SU-DHL-6 (cell line): Measurements from ENCODE around the gene NYNRIN.

ENCODE experiments used
- H2AFZ ChIP-seq: fragments of 200-600 bp; sonication (generic); 2 replicates; pipeline ENCODE4 v1.6.1; 2014; ENCODE audit warnings: low read depth, mild to moderate bottlenecking, moderate library complexity, mixed read lengths, antibody characterized with exemption, low read length; ENCODE audit not compliant: severe bottlenecking
- H3F3A ChIP-seq: fragments of 200-600 bp; shearing (Covaris generic); 2 replicates; pipeline ENCODE4 v1.6.0; 2016; ENCODE audit warnings: antibody characterized with exemption, mild to moderate bottlenecking; ENCODE audit not compliant: insufficient read depth
- H3K27ac ChIP-seq: fragments of 200-600 bp; sonication (generic); 2 replicates; pipeline ENCODE4 v1.5.1; 2016; ENCODE audit warnings: low read depth, mild to moderate bottlenecking, low read length, moderate library complexity, mixed read lengths
- H3K27me3 ChIP-seq: fragments of 200-600 bp; sonication (generic), shearing (Covaris generic); 2 replicates; pipeline ENCODE4 v1.6.0; 2014; ENCODE audit warnings: mild to moderate bottlenecking, low read length
- H3K36me3 ChIP-seq: fragments of 200-600 bp; sonication (generic); 2 replicates; pipeline ENCODE4 v1.6.1; 2014; ENCODE audit warnings: mild to moderate bottlenecking, low read length, mixed read lengths
- H3K4me2 ChIP-seq: fragments of 300-600, 200-600 bp; shearing (Covaris generic), sonication (generic); 2 replicates; pipeline ENCODE4 v1.6.0; 2014; ENCODE audit warnings: low read length, low read depth, mild to moderate bottlenecking; ENCODE audit not compliant: poor library complexity, severe bottlenecking
- H3K4me3 ChIP-seq: fragments of 200-600 bp; sonication (generic); 2 replicates; pipeline ENCODE4 v1.5.1; 2014; ENCODE audit warnings: antibody characterized with exemption, low read length, mild to moderate bottlenecking, mixed read lengths; ENCODE audit not compliant: insufficient read depth, poor library complexity, severe bottlenecking
- H3K79me2 ChIP-seq: fragments of 200-600 bp; sonication (generic); 2 replicates; pipeline ENCODE4 v1.6.1; 2014; ENCODE audit warnings: mild to moderate bottlenecking, low read length, moderate library complexity; ENCODE audit not compliant: insufficient read depth
- H3K9ac ChIP-seq: fragments of 200-600 bp; sonication (generic); 2 replicates; pipeline ENCODE4 v1.7.0; 2014; ENCODE audit warnings: mild to moderate bottlenecking, low read length
- H3K9me2 ChIP-seq: fragments of 200-600 bp; sonication (generic); replicated peaks from 2 replicates; pipeline ENCODE4 v1.6.1; 2014; ENCODE audit warnings: low read length; ENCODE audit not compliant: insufficient read depth
- H3K9me3 ChIP-seq: fragments of 200-600 bp; sonication (generic); 2 replicates; pipeline ENCODE4 v1.6.1; 2014; ENCODE audit warnings: low read length, mixed read lengths; ENCODE audit not compliant: insufficient read depth
- H4K20me1 ChIP-seq: fragments of 200-600 bp; sonication (generic); 2 replicates; pipeline ENCODE4 v1.6.1; 2014; ENCODE audit warnings: low read depth, mild to moderate bottlenecking, antibody characterized with exemption, low read length, moderate library complexity, mixed read lengths
- EZH2phosphoT487 ChIP-seq: fragments of 200-600 bp; sonication (generic), shearing (Covaris generic); conservative IDR thresholded peaks from 2 replicates; pipeline ENCODE4 v1.6.1; 2018; ENCODE audit warnings: mild to moderate bottlenecking, antibody characterized with exemption, low read length, moderate library complexity, mixed read lengths
- TF ChIP-seq, protein P1 (sequence below): fragments of 200-600 bp; sonication (generic); IDR thresholded peaks from one replicate; pipeline ENCODE4 v1.5.1; 2017; ENCODE audit warnings: antibody characterized with exemption, mild to moderate bottlenecking, low read length, moderate library complexity; ENCODE audit not compliant: insufficient read depth, poor library complexity, severe bottlenecking

The NYNRIN gene

DNA sequence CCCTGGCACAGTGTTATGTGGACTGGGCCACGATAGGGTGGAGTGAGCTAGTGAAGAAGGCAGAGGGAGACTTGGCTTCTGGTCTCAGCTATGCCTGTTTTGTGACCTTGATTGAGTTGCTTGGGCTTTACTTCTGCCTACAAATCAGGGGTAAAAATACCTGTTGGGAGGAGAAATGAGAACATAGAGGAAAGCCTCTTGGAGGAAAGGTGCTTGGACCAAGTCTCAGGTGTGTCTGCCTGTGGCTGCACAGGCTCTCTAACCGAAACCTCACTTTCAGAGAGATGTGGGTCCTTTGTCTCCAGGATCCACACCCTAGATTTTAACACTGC lies 38.9 kb downstream of the NYNRIN start:
- H3K4me2 ChIP-seq: no peak overlapping the region
- no peak overlapping the region for H2AFZ ChIP-seq
- no peaks in the 10 kb centered on the region for H3K9me2 ChIP-seq
- H3K27me3 ChIP-seq: no peaks in the 10 kb centered on the region
- H3K36me3 ChIP-seq: no peaks in the 10 kb centered on the region
- 0 out of 2 replicates have a peak, but pooled peaks cover 6% of the 10 kb centered on the region for H3F3A ChIP-seq
- no peaks in the 10 kb centered on the region for H3K9me3 ChIP-seq
- no peaks in the 10 kb centered on the region for H4K20me1 ChIP-seq
- H3K79me2 ChIP-seq: peaks cover 7% of the 10 kb centered on the region
- no peak for TF ChIP-seq EZH2phosphoT487
- TF ChIP-seq, protein P1, sequence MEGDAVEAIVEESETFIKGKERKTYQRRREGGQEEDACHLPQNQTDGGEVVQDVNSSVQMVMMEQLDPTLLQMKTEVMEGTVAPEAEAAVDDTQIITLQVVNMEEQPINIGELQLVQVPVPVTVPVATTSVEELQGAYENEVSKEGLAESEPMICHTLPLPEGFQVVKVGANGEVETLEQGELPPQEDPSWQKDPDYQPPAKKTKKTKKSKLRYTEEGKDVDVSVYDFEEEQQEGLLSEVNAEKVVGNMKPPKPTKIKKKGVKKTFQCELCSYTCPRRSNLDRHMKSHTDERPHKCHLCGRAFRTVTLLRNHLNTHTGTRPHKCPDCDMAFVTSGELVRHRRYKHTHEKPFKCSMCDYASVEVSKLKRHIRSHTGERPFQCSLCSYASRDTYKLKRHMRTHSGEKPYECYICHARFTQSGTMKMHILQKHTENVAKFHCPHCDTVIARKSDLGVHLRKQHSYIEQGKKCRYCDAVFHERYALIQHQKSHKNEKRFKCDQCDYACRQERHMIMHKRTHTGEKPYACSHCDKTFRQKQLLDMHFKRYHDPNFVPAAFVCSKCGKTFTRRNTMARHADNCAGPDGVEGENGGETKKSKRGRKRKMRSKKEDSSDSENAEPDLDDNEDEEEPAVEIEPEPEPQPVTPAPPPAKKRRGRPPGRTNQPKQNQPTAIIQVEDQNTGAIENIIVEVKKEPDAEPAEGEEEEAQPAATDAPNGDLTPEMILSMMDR: no peak
- H3K4me3 ChIP-seq: no peak overlapping the region
- H3K9ac ChIP-seq: no peak overlapping the region
- H3K27ac ChIP-seq: no peak overlapping the region

GRCh38 chr14:24438223-24439097 lies 39.7 kb downstream of the NYNRIN start:
- Histone ChIP-seq H3K9me2 (no peaks in the 10 kb centered on the region), H3K4me3 (no peak overlapping the region), H3K9ac (no peak overlapping the region), H2AFZ (no peak overlapping the region), H4K20me1 (no peaks in the 10 kb centered on the region), H3K27ac (no peak overlapping the region), H3K36me3 (no peaks in the 10 kb centered on the region), H3K4me2 (no peak overlapping the region), H3F3A (0 out of 2 replicates have a peak, but pooled peaks cover 6% of the 10 kb centered on the region), H3K27me3 (no peaks in the 10 kb centered on the region), H3K79me2 (peaks cover 12% of the 10 kb centered on the region), H3K9me3 (no peaks in the 10 kb centered on the region)
- TF ChIP-seq, protein P1: no peak
- no peak for TF ChIP-seq EZH2phosphoT487

DNA sequence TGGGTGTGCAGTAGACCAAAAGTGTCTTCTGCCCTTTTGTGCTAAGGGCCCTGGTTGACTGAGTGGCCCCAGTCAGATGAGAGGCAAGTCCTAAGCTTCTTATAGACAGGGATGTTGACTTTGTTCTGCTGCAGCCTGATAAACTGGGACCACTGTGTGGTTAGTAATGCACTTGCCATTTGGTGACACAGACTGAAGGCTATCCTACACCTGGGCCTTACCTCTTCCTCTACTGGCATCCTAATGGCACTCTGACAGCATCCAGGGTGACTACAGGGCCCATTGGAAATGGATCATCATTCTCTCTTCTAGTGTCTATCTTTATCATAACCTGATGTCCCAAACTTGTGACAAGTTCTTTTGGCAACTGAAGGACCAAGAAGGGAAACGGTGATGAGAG lies 40.5 kb downstream of the NYNRIN start:
- H3K4me3 ChIP-seq: no peak overlapping the region
- no peaks in the 10 kb centered on the region for H3K36me3 ChIP-seq
- no peak for TF ChIP-seq EZH2phosphoT487
- TF ChIP-seq, protein P1: no peak
- H3K9me2 ChIP-seq: no peaks in the 10 kb centered on the region
- peaks cover 14% of the 10 kb centered on the region for H3K79me2 ChIP-seq
- 0 out of 2 replicates have a peak, but pooled peaks cover 6% of the 10 kb centered on the region for H3F3A ChIP-seq
- H2AFZ ChIP-seq: no peak overlapping the region
- no peak overlapping the region for H3K9ac ChIP-seq
- no peak overlapping the region for H3K27ac ChIP-seq
- H3K9me3 ChIP-seq: no peaks in the 10 kb centered on the region
- no peaks in the 10 kb centered on the region for H4K20me1 ChIP-seq
- no peak overlapping the region for H3K4me2 ChIP-seq
- H3K27me3 ChIP-seq: no peaks in the 10 kb centered on the region
